GM23338 (cell line): ENCODE data around the gene TNFSF12.

Experiments
- CREB1 ChIP-seq: fragments of 250-450 bp; sonication (Bioruptor Pico); IDR thresholded peaks from 2 replicates; pipeline ENCODE4 v1.5.0; 2020; ENCODE audit warnings: low read depth, mild to moderate bottlenecking, moderate library complexity
- EZH2 ChIP-seq: fragments of 200-600 bp; sonication (generic); IDR thresholded peaks from one replicate; pipeline ENCODE4 v1.8.0; 2017; ENCODE audit warnings: antibody characterized with exemption, mild to moderate bottlenecking, low read depth; ENCODE audit not compliant: unreplicated experiment
- EZH2phosphoT487 ChIP-seq: fragments of 200-600 bp; sonication (generic); IDR thresholded peaks from one replicate; pipeline ENCODE4 v1.8.1; 2018; ENCODE audit warnings: antibody characterized with exemption; ENCODE audit not compliant: unreplicated experiment
- POLR2AphosphoS5 ChIP-seq: IDR thresholded peaks from 2 replicates; pipeline ENCODE4 v1.6.1; 2016; ENCODE audit warnings: antibody characterized with exemption, low read depth
- TF ChIP-seq, protein P1 (sequence below), 2 experiments: fragments of 200-600 bp in 1 of 2; sonication (generic) in 1 of 2; conservative IDR thresholded peaks; 2 replicates each; pipeline versions ENCODE4 v1.5.1 to v1.6.1; 2016 to 2017; ENCODE audit warnings: antibody characterized with exemption in 2 of 2, low read depth in 2 of 2, mild to moderate bottlenecking in 2 of 2, moderate library complexity in 1 of 2

DNA sequence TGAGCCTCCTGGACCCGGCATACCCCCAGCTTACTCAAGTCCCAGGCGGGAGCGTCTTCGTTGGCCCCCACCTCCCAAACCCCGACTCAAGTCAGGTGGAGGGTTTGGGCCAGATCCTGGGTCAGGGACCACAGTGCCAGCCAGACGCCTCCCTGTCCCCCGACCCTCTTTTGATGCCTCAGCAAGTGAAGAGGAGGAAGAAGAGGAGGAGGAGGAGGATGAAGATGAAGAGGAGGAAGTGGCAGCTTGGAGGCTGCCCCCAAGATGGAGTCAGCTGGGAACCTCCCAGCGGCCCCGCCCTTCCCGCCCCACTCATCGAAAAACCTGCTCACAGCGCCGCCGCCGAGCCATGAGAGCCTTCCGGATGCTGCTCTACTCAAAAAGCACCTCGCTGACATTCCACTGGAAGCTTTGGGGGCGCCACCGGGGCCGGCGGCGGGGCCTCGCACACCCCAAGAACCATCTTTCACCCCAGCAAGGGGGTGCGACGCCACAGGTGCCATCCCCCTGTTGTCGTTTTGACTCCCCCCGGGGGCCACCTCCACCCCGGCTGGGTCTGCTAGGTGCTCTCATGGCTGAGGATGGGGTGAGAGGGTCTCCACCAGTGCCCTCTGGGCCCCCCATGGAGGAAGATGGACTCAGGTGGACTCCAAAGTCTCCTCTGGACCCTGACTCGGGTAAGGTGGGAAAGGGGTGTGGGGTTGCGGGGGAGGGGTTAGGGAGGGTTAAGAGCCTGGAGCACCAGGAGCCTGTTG lies 14.4 kb downstream of the TNFSF12 start:
- TF ChIP-seq, protein P1, sequence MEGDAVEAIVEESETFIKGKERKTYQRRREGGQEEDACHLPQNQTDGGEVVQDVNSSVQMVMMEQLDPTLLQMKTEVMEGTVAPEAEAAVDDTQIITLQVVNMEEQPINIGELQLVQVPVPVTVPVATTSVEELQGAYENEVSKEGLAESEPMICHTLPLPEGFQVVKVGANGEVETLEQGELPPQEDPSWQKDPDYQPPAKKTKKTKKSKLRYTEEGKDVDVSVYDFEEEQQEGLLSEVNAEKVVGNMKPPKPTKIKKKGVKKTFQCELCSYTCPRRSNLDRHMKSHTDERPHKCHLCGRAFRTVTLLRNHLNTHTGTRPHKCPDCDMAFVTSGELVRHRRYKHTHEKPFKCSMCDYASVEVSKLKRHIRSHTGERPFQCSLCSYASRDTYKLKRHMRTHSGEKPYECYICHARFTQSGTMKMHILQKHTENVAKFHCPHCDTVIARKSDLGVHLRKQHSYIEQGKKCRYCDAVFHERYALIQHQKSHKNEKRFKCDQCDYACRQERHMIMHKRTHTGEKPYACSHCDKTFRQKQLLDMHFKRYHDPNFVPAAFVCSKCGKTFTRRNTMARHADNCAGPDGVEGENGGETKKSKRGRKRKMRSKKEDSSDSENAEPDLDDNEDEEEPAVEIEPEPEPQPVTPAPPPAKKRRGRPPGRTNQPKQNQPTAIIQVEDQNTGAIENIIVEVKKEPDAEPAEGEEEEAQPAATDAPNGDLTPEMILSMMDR (conservative IDR thresholded peaks at IDR 0.05; ENCODE audit: low read depth in 2 of 2), result no peak
- TF ChIP-seq POLR2AphosphoS5 (no peak), EZH2 (no peak), CREB1 (CRISPR knock-in tag) (no peak), EZH2phosphoT487 (no peak)
